Epidermal melanocyte (primary cell): ENCODE data around the gene TMEM108.
A peak's percentile ranks its signal among the peaks of the same experiment; 100 is the strongest.

Source experiments
- DNase-seq: peaks from one replicate; pipeline ENCODE4 v3.0.0; 2011; ENCODE audit warnings: low spot score; ENCODE audit not compliant: insufficient read length

Gene TMEM108

DNA sequence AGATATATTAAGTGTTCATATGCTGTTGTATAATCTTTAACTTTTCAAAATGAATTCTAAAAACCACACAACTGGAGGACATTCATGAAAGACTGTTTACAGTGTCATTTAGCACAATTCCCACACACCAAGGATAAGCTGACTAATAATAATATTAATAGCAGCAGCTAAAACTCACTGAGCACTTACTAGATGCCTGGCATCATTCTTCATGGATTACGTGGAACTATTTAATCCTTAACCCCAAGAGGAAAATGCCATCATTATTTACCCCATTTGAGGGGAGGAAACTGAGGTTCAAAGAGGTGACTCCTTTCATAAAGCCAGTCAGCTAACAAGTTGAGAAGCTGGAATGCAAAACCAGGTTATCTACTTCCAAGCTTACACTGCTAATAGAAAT lies 77.0 kb downstream of the TMEM108 start:
- no peak for DNase-seq

DNA sequence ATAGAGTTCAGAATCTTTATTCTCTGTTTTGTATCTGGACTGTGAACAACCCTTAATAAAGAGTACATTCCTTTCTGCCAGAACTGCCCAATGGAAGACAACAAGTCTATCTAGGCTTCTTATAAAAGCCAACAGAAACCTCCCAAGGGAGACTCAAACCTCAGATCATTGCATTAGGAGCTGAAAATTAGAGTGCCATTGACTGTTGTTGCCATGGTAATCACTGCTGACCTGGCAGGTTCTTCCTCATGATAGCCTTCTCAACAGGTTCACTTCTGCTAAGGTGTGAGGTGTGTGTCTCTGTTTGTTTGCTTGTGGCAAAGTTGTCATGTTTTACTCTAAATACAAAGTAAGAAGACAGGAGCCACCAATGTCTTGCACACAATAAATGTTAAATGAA lies 79.2 kb downstream of the TMEM108 start:
- DNase-seq: no peak

- peak; percentile 25 for DNase-seq
These were observed 81.0 kb downstream of the TMEM108 start for GRCh38 chr3:133119176-133119575.

DNA sequence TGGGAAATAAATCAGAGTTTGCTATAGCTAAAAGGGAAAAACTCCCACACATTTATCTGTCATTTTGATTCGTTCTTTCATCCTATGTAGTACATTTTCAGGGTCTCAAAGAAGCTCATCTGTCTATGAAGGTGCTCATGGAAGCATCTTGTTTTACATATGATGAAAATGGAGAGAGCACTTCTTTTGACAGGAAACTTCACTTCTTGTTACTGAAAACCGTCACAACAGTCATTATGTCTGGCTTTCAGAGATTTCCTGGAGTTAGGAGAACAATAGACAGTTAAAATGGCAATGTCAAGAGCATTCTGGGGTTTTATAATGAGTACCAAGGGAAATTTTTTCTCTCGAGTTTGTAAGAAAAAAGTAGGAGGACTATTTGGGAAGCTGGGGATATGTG lies 83.3 kb downstream of the TMEM108 start:
- no peak for DNase-seq

- no peak for DNase-seq
These were observed 85.4 kb downstream of the TMEM108 start for GRCh38 chr3:133123636-133124035.

DNA sequence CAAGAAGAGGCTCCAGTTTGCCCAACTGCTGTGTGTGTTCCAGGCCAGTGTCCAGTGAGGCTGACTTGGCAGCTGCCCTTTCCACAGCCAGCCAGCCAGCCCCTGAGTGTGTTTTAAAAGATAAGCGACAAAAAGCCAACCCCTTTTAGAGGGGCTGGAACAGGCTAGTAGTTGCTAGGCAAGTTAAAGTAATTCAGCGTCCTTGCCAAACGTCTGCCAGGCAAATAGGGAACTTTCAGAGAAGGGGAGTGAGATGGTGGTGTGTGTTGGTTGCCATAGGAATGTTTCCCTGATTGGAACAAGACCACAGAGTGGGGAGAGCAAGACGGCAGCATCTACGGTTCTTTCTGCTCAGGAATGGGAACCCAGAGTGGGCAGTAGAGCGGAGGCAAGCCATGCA lies 86.3 kb downstream of the TMEM108 start:
- DNase-seq: no peak

- DNase-seq: no peak
These were observed 87.0 kb downstream of the TMEM108 start for GRCh38 chr3:133125171-133125570.

DNA sequence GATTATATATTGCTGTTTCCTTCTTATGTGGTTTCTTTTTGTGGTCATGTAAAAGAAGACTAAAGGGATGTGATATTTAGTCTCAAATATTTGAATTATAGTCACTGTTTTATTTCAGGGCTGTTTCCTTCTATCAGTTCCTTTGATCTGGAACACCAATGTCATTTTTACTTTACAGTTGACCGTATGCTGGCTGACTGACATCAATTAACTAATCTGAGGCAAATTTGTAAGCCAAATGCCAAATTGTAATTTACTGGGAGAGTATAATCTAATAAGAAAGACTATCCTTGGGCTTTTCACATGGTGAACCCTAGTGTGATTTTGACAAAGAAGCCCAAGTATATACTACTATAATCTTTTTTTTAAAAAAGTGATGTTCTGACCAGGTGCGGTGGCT lies 87.6 kb downstream of the TMEM108 start:
- DNase-seq: no peak

- no peak for DNase-seq
These were observed 89.2 kb downstream of the TMEM108 start for GRCh38 chr3:133127381-133127780.

GRCh38 chr3:133130168-133130567 lies 92.0 kb downstream of the TMEM108 start:
- no peak for DNase-seq

DNA sequence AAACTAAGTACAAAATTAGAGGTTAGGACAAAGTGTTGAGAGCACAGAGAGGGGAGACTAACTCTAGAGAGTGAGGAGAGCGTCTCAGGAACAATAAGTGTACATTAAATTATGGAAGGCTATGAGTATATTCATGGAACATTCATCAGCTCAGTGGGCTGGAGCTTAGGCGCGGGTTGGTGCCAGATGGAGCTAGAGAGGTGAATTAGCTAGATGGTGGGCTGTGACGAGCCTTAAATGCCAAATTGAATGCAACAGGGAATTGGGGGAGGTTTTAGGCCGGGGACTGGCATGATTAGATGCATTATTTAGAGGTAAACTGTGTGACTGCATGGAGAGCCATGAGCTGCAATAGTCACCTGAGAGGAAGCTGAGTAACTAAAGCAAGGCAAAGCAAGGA lies 97.1 kb downstream of the TMEM108 start:
- no peak for DNase-seq

DNA sequence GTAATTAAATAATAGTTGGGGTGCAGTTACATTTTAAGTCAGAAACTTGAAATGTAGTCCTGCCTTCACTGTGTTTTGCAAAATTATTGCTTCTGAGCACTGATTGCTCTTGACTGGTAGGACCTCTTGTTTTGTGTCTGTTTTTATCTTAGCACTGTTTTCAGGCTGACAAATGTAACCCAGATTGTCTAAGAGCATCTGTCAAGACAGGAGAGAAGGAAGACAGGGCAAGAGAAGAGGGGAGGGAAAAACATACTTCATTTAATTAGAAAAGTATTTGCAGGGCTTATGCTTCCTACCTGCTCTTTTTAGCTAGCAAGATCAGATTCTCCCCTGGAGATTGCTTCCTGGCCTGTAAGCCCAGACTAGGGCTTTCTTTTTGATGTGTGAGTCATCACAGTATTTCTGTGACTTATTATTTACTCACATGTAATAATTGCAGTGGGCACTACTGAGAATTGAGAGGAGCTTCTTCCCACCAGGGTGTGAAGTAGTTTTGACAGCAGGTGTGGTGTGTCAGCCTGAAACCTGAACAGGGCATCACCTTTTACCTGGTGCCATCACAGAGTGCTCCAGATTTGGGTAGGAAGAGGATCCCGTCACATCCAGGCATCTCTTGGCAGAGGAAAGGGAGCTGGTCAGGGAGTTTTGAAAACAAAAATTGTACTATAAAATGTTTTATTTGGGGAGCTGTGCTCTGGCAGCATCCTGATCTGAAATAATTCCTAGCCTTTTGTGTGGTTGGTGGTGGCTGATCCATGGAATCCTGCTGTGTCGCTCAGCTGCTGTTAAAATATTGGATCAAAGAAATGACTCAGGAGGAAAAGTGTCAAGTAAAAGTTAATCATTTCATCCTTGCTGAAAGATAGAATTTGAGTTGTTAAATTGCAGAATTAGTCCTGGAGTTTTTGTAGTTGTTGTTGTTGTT lies 98.2 kb downstream of the TMEM108 start:
- no peak for DNase-seq

GRCh38 chr3:133137042-133137996 lies 99.1 kb downstream of the TMEM108 start:
- DNase-seq: no peak

DNA sequence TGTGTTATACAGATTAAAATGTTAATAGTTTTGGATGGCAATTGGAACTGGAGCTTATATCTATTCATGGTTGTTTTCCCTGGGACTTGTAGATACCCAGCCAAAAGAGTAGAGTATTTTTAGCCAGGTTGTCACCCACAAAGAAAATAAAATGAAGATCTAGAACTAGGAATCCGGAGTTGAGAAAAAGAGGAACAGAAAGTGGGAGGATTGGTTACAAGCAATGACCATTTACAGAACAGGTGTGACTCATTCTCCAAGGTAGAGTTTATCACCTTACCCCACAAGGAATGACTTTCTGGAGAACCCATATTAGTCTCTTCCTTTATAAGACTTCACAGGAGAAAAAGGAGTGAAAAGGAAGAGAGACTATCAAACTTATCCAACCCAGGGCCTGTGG lies 99.8 kb downstream of the TMEM108 start:
- no peak for DNase-seq

- DNase-seq: no peak
These were observed 113.9 kb downstream of the TMEM108 start for GRCh38 chr3:133152056-133152455.

- DNase-seq: no peak
These were observed 114.6 kb downstream of the TMEM108 start for GRCh38 chr3:133152681-133153220.

GRCh38 chr3:133153382-133153781 lies 115.2 kb downstream of the TMEM108 start:
- DNase-seq: no peak

DNA sequence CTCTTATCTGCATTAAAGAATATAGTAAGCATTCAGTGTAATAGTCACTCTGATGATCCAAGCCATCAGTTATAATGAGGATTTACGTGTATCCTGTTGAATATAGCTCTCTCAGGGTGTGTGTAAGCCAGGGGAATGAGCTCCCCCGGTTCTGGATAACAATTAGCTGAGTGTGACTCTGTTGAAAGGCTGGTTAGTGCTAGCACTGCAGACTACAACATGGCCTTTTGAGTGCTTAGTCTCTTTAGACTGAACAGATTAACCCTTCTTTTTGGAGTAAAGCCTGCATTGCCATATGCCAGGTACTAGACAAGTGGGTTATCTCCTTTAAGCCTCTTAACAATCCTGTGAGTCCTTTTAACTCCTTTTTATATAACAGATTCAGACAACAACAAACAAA lies 119.5 kb downstream of the TMEM108 start:
- no peak for DNase-seq

GRCh38 chr3:133158686-133159085 lies 120.5 kb downstream of the TMEM108 start:
- DNase-seq: no peak

DNA sequence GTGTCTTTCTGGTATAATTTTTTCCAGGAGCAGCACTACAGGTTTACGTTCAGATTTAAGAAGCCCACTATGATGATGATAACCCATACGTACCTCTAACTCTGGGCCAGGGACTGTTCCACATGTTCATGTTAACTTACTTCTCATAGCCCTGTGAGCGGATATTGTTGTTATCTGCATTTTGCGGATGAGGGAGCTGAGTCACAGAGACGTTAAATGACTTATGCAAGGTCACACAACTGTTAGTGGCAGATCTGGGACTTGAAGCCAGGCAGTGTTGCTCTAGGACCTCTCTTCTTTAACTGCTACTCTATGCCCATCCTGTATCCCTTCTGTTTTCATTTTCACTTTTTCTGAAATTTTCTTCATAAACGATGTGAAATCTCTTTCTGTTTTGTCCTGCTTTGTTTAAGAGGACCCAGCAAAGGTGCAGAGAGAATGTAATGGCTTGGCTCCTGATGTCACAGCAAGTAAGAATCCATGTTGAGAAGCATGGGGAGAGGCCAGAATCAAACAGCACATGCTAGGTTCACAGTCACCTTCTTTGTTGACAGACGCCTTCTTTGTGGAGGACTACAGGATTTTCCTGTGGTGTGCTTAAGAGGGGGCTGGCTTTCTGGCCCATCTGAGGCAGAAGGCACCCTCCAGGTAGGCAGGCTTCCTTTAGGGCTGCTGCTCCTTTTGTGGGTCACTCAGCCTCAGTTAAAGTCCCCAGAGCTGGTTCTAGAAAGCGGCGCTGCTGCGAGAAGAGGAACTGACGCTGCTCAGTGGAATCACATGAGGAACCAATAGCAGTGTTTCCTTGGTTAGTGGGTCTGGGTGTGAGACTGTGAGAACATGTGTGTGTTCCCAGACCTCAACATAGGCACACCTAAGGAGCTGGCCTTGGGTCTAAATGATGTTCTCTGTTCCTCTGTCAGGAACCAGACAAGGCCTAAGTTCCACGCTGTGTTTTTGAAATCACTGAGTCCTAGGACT lies 121.6 kb downstream of the TMEM108 start:
- no peak for DNase-seq

DNA sequence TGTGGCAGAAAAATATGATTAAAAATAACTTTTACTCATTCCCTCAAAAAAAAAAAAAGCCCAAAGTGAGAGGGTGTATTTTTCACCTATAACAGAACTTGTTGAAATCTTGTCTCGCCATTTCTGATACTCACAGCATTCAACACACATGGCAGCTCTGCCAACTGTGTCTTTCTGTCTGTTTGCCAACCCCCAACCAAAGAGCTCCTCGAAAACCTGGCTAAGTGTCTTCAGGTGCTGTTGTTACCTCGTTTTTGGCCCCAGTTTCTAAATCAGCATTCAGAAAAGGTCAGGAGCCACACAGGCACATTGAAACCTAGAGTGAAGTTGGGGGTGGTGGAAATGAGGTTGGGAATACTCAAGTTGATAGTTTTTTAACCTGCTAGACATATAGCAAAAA lies 123.5 kb downstream of the TMEM108 start:
- DNase-seq: no peak
